Measurements from ENCODE around the gene PBLD.

Gene PBLD

GRCh38 chr10:68332259-68333057 lies at the start of gene PBLD:
TSS of gene PBLD (minus strand) at chr10:68332928. CDS start at chr10:68306844, 26,084 bp downstream.
- H3K4me3 ChIP-seq (ENCODE audit: low read length): peak within 1 kb of the TSS; percentile 90
- DNase-seq (ENCODE audit: low read depth): peak; percentile 80
- TF ChIP-seq, protein P1, sequence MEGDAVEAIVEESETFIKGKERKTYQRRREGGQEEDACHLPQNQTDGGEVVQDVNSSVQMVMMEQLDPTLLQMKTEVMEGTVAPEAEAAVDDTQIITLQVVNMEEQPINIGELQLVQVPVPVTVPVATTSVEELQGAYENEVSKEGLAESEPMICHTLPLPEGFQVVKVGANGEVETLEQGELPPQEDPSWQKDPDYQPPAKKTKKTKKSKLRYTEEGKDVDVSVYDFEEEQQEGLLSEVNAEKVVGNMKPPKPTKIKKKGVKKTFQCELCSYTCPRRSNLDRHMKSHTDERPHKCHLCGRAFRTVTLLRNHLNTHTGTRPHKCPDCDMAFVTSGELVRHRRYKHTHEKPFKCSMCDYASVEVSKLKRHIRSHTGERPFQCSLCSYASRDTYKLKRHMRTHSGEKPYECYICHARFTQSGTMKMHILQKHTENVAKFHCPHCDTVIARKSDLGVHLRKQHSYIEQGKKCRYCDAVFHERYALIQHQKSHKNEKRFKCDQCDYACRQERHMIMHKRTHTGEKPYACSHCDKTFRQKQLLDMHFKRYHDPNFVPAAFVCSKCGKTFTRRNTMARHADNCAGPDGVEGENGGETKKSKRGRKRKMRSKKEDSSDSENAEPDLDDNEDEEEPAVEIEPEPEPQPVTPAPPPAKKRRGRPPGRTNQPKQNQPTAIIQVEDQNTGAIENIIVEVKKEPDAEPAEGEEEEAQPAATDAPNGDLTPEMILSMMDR (IDR thresholded peaks at IDR 0.05; ENCODE audit: insufficient read depth, low read depth, low read length, missing control alignments): peak; percentile 54

- DNase-seq (ENCODE audit: low read depth): no peak
- TF ChIP-seq, protein P1 (IDR thresholded peaks at IDR 0.05; ENCODE audit: insufficient read depth, low read depth, low read length, missing control alignments): no peak
- H3K4me3 ChIP-seq (ENCODE audit: low read length): no peak overlapping the region
Measured at GRCh38 chr10:68371604-68372003, 38.9 kb upstream of the PBLD start.

DNA sequence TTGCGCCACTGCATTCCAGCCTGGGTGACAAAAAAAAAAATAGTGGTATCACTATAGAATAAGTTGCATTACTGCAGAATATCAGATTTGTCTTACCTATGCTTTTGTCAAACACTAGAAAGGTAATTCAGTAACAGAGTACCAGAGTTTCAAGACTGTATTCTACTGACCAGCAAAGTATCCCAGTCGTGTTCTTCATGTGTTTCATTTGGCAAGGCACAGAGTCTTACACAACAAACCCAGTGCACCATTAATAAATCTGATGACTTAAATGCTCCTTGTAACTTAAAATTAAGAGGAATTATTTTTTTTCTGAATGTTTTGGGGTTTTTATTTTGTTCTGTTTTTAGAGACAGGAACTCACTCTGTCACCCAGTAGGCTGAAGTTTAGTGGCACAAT lies 34.4 kb upstream of the PBLD start:
- no peak overlapping the region for H3K4me3 ChIP-seq (ENCODE audit: low read length)
- no peak for DNase-seq (ENCODE audit: low read depth)
- TF ChIP-seq, protein P1 (IDR thresholded peaks at IDR 0.05; ENCODE audit: insufficient read depth, low read depth, low read length, missing control alignments): no peak

DNA sequence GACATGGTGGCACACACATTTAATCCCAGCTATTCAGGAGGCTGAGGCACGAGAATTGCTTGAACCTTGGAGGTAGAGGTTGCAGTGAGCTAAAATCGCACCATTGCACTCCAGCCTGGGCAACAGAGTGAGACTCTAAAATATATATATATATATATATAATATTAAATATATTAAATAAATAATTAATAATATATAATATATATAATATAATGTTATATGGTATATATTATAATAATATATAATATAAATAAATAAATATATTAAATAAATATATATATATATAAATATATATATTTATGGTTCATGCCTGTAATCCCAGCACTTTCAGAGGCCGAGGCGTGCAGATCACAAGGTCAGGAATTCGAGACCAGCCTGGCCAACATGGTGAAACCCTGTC lies 33.9 kb upstream of the PBLD start:
- TF ChIP-seq, protein P1 (IDR thresholded peaks at IDR 0.05; ENCODE audit: insufficient read depth, low read depth, low read length, missing control alignments): no peak
- no peak overlapping the region for H3K4me3 ChIP-seq (ENCODE audit: low read length)
- no peak for DNase-seq (ENCODE audit: low read depth)

DNA sequence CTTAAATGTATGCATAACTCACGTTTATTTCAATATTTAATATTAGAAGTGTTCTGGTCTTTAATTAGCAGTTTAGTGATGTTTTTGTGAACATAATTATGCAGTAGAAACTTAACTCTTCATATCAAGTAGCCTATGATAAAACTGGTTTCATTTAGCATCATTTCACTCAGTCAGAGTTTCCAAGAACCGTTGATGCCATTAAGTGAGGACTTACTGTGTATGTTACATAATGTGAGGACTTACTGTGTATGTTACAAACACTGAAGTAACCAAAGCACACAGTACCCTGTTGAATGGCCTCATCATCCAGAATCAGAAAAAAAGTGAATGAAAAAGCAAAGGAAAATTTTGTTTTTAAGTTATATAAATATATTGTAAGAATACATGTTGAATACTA lies 32.9 kb upstream of the PBLD start:
- no peak overlapping the region for H3K4me3 ChIP-seq (ENCODE audit: low read length)
- TF ChIP-seq, protein P1 (IDR thresholded peaks at IDR 0.05; ENCODE audit: insufficient read depth, low read depth, low read length, missing control alignments): no peak
- no peak for DNase-seq (ENCODE audit: low read depth)

DNA sequence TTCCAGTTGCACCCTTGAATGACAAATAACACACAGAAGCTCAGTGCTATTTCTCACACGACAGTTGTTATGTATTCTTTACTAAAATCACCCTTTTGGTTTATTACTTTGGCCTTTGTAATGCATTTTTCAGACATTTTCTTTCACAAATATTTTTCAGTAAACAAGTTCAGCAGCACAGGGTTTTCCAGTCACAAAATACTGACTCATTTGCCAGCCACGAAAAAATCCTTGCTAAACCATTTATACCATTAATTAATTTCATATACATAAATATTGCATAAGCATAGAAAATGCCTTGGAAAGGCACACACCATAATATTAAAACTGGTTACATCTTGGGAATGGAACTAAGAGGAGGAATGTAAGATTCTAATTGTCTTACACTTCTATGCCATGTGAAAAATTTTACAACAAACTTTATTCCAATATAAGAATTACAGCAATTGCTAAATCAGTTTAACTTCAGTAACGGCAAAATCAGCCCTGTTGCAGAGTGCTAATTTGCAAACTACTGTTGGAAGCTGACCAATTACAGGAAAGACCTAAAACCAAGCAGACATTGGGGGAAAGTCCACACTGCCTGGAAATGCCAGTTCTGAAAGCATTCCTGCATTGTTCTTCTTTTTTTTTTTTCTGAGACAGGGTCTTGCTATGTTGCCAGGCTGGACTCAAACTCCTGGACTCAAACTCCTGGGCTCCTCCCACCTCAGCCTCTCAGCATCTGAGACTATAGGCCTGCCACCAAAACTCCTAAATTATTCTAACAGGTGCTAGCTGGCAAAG lies 31.6 kb upstream of the PBLD start:
- no peak overlapping the region for H3K4me3 ChIP-seq (ENCODE audit: low read length)
- TF ChIP-seq, protein P1 (IDR thresholded peaks at IDR 0.05; ENCODE audit: insufficient read depth, low read depth, low read length, missing control alignments): no peak
- no peak for DNase-seq (ENCODE audit: low read depth)

Measured in epithelial cell of esophagus (primary cell).